GM12865 (cell line): ENCODE measurements around the gene ACTR3.

Experiments
- DNase-seq: peaks from one replicate; pipeline ENCODE4 v3.0.0; 2010; ENCODE audit warnings: low read depth
- H3K4me3 ChIP-seq: 2 replicates; pipeline ENCODE4 v1.5.1; 2011; ENCODE audit warnings: mild to moderate bottlenecking, low read depth, low read length, control low read depth
- CTCF ChIP-seq: IDR thresholded peaks from 2 replicates; pipeline ENCODE4 v1.5.1; 2011; ENCODE audit warnings: low read length, control low read depth, low read depth, inconsistent platforms; ENCODE audit not compliant: insufficient read depth; ENCODE audit errors: missing control alignments

The ACTR3 gene

GRCh38 chr2:113857464-113857863 lies 32.4 kb upstream of the ACTR3 start:
- no peak for TF ChIP-seq CTCF
- H3K4me3 ChIP-seq = no peak overlapping the region
- no peak for DNase-seq

DNA sequence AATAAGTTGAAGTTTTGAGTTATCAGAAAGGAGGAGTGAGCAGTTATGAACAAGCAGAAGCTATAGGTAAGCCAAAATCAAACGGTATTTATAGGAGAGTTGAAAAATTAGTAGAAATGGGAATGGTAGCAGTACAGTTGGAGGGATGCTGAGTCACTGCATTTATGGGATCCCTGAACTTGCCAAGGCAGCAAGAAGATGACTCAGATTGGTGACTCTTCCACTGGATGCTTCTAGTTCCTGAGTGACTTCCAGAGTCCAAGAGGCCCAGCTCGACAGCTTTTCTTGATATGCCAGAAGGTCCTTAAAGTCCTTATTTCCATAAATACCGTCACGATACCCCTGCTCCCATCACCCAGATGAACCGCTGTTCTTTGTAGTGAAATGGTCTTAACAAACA lies 31.1 kb upstream of the ACTR3 start:
- TF ChIP-seq CTCF = no peak
- H3K4me3 ChIP-seq = no peak overlapping the region
- no peak for DNase-seq

- no peak for DNase-seq
- no peak overlapping the region for H3K4me3 ChIP-seq
- no peak for TF ChIP-seq CTCF
Measured at GRCh38 chr2:113861740-113862139, 28.1 kb upstream of the ACTR3 start.

DNA sequence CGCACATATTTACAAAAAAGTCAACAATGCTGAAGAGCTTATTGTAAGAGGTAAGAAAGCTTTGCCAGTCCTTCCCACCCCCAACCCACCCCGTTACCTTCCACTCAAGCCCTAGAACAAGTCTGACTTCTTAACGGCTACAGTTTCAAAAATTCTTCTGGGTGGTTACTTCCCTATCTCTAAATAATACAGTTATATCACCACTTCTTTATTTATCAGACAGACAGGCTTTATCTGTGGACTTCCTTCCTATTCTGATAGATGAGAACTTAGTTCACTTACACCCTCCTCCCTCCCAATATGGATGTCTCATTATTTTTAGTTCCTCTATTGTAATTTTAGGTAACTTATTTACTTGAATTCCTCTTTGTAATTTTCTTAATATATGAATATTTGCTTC lies 26.7 kb upstream of the ACTR3 start:
- DNase-seq = no peak
- no peak overlapping the region for H3K4me3 ChIP-seq
- no peak for TF ChIP-seq CTCF

GRCh38 chr2:113867571-113867970 lies 22.3 kb upstream of the ACTR3 start:
- no peak for TF ChIP-seq CTCF
- no peak overlapping the region for H3K4me3 ChIP-seq
- DNase-seq = no peak

DNA sequence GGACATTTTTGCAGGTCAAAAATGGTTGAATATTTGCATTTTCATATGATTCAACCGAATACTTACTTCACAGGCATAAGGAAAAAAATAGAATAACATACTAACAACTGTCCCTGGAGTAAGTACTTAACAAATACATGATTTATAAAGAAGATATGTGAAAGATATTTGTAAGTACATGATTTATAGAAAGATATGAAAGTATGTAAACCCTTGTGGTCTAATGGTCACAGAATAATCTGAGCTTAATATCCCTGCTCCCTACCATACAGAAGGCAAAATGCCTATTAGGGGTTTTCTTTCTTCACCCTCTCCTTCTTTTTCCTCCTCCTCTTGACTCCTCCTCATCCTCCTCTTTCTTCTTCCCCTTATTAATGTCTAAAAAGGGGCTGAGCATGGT lies 20.6 kb upstream of the ACTR3 start:
- no peak overlapping the region for H3K4me3 ChIP-seq
- TF ChIP-seq CTCF = no peak
- no peak for DNase-seq

DNA sequence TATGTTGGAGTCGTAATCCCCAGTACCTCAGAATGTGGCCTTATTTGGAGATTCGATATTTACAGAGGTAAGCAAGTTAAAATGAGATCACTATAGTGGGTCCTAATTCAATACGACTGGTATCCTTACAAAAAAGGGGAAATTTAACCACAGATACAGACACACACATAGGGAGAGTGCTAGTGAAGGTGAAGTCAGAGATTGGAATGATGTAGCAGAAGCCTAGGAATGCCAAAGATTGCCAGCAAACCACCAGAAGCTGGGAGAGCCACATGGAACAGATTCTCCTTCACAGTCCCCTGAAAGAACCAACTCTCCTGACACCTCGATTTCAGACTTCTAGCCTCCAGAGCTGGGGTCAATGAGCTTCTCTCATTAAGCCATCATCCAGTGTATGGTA lies 17.7 kb upstream of the ACTR3 start:
- DNase-seq = no peak
- no peak for TF ChIP-seq CTCF
- H3K4me3 ChIP-seq = no peak overlapping the region
